HG03045 (cell line): ENCODE data around the gene OVOL1.
A peak's percentile ranks its signal among the peaks of the same experiment; 100 is the strongest.

ENCODE experiments used
- ATAC-seq: cut with Tn5 transposase; IDR thresholded peaks from one replicate; pipeline ENCODE4 v1.9.1; 2021; ENCODE audit warnings: mild to moderate bottlenecking, moderate library complexity; ENCODE audit not compliant: unreplicated experiment

The OVOL1 gene

GRCh38 chr11:65790902-65791650 lies 4.2 kb downstream of the OVOL1 start:
- ATAC-seq = no peak

- no peak for ATAC-seq
Observed at GRCh38 chr11:65791719-65792213, 4.9 kb downstream of the OVOL1 start.

- ATAC-seq = no peak
Observed at GRCh38 chr11:65792456-65792855, 5.6 kb downstream of the OVOL1 start.

GRCh38 chr11:65793144-65793581 lies 6.3 kb downstream of the OVOL1 start:
- ATAC-seq = no peak

GRCh38 chr11:65793625-65794400 lies 7.0 kb downstream of the OVOL1 start:
- no peak for ATAC-seq

- no peak for ATAC-seq
Observed at GRCh38 chr11:65794570-65795510, 8.0 kb downstream of the OVOL1 start.

GRCh38 chr11:65796726-65797601 lies 10.1 kb downstream of the OVOL1 start:
- ATAC-seq = no peak

- ATAC-seq = no peak
Observed at GRCh38 chr11:65797711-65798110, 10.8 kb downstream of the OVOL1 start.

GRCh38 chr11:65798882-65799281 lies 12.0 kb downstream of the OVOL1 start:
- no peak for ATAC-seq

GRCh38 chr11:65801153-65801987 lies 14.5 kb downstream of the OVOL1 start:
- ATAC-seq = no peak

GRCh38 chr11:65802841-65803240 lies 16.0 kb downstream of the OVOL1 start:
- ATAC-seq = peak; percentile 77

- ATAC-seq = no peak
Observed at GRCh38 chr11:65803797-65804492, 17.1 kb downstream of the OVOL1 start.

- ATAC-seq = no peak
Observed at GRCh38 chr11:65806979-65807378, 20.1 kb downstream of the OVOL1 start.

- no peak for ATAC-seq
Observed at GRCh38 chr11:65808744-65809341, 22.0 kb downstream of the OVOL1 start.

GRCh38 chr11:65809496-65809895 lies 22.6 kb downstream of the OVOL1 start:
- ATAC-seq = no peak

GRCh38 chr11:65810046-65810868 lies 23.4 kb downstream of the OVOL1 start:
- ATAC-seq = no peak

GRCh38 chr11:65811764-65812475 lies 25.1 kb downstream of the OVOL1 start:
- no peak for ATAC-seq
